ENCODE results near the gene OXER1.

DNA sequence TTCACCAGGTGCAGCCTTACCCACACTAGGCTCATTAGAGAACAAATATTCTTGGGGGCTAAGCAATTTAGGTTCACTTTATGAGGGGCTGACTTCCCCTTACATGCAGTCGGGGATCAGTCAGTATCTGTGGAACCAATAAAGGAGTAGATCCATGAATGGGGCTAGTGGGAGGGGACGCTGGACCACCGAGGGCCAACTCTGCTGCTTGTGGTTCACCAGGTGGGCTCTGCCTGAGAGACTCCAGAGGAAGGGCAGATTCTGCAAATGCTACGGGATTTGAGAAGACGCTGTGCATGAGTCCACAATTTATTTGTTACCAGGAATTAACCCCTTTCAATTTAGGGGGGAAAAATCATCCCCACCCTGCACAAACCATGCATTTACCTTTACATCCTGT, 44.4 kb upstream of the OXER1 start:
- no peak for TF ChIP-seq KDM1A (IDR thresholded peaks at IDR 0.05; ENCODE audit: low read depth)
- TF ChIP-seq, protein P1, sequence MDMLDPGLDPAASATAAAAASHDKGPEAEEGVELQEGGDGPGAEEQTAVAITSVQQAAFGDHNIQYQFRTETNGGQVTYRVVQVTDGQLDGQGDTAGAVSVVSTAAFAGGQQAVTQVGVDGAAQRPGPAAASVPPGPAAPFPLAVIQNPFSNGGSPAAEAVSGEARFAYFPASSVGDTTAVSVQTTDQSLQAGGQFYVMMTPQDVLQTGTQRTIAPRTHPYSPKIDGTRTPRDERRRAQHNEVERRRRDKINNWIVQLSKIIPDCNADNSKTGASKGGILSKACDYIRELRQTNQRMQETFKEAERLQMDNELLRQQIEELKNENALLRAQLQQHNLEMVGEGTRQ (IDR thresholded peaks at IDR 0.05) = no peak
- no peak for TF ChIP-seq CEBPB (IDR thresholded peaks at IDR 0.05)
- no peak for TF ChIP-seq HDAC2 (IDR thresholded peaks at IDR 0.05)
- TF ChIP-seq RAD21 (conservative IDR thresholded peaks at IDR 0.05 in 1 of 2, IDR thresholded peaks at IDR 0.05 in 1 of 2) = no peak
- TF ChIP-seq MAFK (IDR thresholded peaks at IDR 0.05; ENCODE audit: partially characterized antibody) = no peak
- no peak for TF ChIP-seq POLR2A (IDR thresholded peaks at IDR 0.05; ENCODE audit: low read length)
- TF ChIP-seq FOSL2 (IDR thresholded peaks at IDR 0.05) = no peak
- TF ChIP-seq FOSL2 (CRISPR knock-in tag; IDR thresholded peaks at IDR 0.05) = no peak
- TF ChIP-seq, protein P2, sequence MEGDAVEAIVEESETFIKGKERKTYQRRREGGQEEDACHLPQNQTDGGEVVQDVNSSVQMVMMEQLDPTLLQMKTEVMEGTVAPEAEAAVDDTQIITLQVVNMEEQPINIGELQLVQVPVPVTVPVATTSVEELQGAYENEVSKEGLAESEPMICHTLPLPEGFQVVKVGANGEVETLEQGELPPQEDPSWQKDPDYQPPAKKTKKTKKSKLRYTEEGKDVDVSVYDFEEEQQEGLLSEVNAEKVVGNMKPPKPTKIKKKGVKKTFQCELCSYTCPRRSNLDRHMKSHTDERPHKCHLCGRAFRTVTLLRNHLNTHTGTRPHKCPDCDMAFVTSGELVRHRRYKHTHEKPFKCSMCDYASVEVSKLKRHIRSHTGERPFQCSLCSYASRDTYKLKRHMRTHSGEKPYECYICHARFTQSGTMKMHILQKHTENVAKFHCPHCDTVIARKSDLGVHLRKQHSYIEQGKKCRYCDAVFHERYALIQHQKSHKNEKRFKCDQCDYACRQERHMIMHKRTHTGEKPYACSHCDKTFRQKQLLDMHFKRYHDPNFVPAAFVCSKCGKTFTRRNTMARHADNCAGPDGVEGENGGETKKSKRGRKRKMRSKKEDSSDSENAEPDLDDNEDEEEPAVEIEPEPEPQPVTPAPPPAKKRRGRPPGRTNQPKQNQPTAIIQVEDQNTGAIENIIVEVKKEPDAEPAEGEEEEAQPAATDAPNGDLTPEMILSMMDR (IDR thresholded peaks at IDR 0.05) = no peak
- TF ChIP-seq EP300 (IDR thresholded peaks at IDR 0.05) = no peak
